Tibial artery (tissue), 4 donors: ENCODE results near the gene CBX4.

Source experiments
- DNase-seq, 2 donors: peaks; one replicate each; pipeline ENCODE4 v3.0.0-alpha.2; 2019
- H3K27ac ChIP-seq, 2 donors: fragments of 200-600 bp; sonication (generic) in 1 of 2; 1 replicate in 1 of 2; 2 replicates in 1 of 2; pipeline ENCODE4 v1.5.1; 2018 to 2019; ENCODE audit warnings: mild to moderate bottlenecking in 1 of 2
- H3K27me3 ChIP-seq, 2 donors: fragments of 200-600 bp; sonication (generic) in 1 of 2; one replicate each; pipeline versions ENCODE4 v1.5.1 to v1.6.0; 2016 to 2019
- H3K36me3 ChIP-seq, 3 donors: fragments of 200-600 bp; sonication (generic) in 2 of 3; one replicate each; pipeline ENCODE4 v1.5.1; 2016 to 2019; ENCODE audit warnings: mild to moderate bottlenecking in 2 of 3
- H3K4me1 ChIP-seq, 4 donors: fragments of 200-600 bp; sonication (generic) in 2 of 4; 1 replicate in 3 of 4; 2 replicates in 1 of 4; pipeline ENCODE4 v1.5.1; 2016 to 2019
- H3K4me3 ChIP-seq, 2 donors: fragments of 200-600 bp; sonication (generic) in 1 of 2; 1 replicate in 1 of 2; 2 replicates in 1 of 2; pipeline ENCODE4 v1.5.1; 2018 to 2019; ENCODE audit warnings: mild to moderate bottlenecking in 2 of 2
- H3K9me3 ChIP-seq, 3 donors: fragments of 200-600 bp; sonication (generic) in 1 of 3; one replicate each; pipeline ENCODE4 v1.5.1; 2016 to 2019
- CTCF ChIP-seq, 2 experiments: fragments of 200-600 bp in 1 of 2; fragments of 450-650 bp in 1 of 2; IDR thresholded peaks; one replicate each; pipeline ENCODE4 v1.5.1; 2017 to 2019; ENCODE audit warnings: antibody characterized with exemption in 2 of 2, mild to moderate bottlenecking in 1 of 2, moderate library complexity in 1 of 2
- intact Hi-C: fragments of 100-400 bp; cut with DNase I; formaldehyde crosslinking; loops from one replicate; pipeline ENCODE4 v1.15.0; 2023; ENCODE audit warnings: low total_unique reads

The CBX4 gene

DNA sequence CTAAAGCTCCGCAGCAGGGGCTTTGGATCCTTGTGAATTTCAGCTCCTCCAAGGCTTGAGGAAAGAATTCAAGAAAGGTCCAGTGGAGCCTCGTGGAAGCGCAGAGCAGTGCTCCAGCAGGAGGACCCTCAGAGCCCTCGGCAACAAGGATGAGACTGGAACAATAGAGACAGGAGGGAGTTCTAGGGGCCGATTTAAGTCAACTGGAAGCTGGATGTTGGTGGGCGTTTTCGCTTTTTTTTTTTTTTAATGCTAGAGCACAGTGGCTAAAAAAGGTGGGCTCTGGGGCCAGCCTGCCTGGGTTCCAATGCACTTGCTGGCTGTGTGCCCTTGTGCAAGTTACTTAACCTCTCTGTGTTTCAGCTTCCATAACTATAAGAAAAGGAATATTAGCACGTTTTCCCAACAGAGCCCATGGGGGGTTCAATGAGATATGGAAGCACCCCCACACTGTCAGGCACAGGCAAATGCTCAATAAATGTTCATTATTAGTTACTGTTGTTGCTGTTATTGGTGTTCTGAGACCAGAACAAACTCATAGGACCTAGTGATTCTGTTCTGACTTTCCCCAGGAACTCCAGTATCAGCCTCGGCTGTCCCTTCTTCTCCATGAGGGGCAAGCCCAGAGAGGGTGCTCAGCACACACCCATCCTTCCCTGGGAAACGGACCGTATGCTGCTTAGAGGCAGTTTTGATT is 37.1 kb downstream of the CBX4 start:
- Histone ChIP-seq H3K4me3 (no peak overlapping the region), H3K36me3 (no peaks in the 10 kb centered on the region), H3K9me3 (no peaks in the 10 kb centered on the region), H3K4me1 (peaks cover 0 to 61% (median 36%) of the 10 kb centered on the region in 4 donors), H3K27me3 (peaks cover 42 to 96% of the 10 kb centered on the region in 2 donors), H3K27ac (no peak overlapping the region)
- DNase-seq: no peak
- intact Hi-C loops: no loop called here
- no peak for TF ChIP-seq CTCF (IDR thresholded peaks at IDR 0.05)

DNA sequence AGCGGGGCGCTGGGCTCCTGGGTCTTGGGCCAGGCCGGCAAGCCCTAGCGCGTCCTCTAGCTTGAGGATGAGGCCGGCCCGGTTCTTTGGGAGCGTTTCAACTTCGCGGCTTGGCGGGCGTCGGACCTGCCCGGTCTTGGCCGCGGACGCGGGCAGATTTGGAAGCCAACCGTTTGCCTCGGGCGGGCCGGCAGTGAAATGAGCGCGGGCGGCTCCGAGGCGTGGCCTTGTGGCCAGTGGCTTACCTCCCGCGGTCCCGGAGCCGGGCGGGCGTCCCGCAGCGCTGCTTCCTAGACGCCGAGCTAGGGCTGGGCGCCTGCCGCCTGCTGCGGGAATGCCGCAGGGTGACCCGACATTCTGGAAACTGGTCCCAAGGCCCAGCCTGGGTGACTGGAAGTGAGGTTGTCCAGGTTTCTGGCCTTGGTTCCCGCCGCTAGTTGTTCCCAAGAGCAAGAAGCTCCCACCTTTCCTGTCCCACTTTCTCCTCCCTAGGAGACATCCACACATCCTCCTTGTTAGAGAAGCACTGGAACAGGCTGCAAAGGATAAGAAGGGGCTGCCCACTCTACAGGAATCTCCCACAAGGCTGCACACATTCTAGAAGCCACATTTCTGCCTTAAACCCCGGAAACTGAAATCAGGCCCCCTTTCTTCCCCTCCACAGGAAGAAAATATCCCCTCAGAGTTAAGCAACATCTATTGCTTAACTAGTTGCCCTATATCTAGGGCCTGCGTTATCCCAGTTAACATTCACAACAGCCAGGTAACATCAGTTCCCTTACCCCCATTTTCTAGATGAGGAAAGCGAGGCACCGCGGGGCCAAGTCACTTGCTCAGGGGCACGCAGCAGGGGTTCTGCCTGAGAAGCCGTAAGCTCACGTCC is 37.8 kb downstream of the CBX4 start:
- H3K4me1 ChIP-seq: peaks cover 0 to 64% (median 39%) of the 10 kb centered on the region in 4 donors
- DNase-seq: no peak
- intact Hi-C loops: no loop called here
- H3K36me3 ChIP-seq: no peaks in the 10 kb centered on the region
- TF ChIP-seq CTCF (IDR thresholded peaks at IDR 0.05): no peak
- no peaks in the 10 kb centered on the region for H3K9me3 ChIP-seq
- no peak overlapping the region for H3K4me3 ChIP-seq
- no peak overlapping the region for H3K27ac ChIP-seq
- H3K27me3 ChIP-seq: peaks cover 42 to 88% of the 10 kb centered on the region in 2 donors

DNA sequence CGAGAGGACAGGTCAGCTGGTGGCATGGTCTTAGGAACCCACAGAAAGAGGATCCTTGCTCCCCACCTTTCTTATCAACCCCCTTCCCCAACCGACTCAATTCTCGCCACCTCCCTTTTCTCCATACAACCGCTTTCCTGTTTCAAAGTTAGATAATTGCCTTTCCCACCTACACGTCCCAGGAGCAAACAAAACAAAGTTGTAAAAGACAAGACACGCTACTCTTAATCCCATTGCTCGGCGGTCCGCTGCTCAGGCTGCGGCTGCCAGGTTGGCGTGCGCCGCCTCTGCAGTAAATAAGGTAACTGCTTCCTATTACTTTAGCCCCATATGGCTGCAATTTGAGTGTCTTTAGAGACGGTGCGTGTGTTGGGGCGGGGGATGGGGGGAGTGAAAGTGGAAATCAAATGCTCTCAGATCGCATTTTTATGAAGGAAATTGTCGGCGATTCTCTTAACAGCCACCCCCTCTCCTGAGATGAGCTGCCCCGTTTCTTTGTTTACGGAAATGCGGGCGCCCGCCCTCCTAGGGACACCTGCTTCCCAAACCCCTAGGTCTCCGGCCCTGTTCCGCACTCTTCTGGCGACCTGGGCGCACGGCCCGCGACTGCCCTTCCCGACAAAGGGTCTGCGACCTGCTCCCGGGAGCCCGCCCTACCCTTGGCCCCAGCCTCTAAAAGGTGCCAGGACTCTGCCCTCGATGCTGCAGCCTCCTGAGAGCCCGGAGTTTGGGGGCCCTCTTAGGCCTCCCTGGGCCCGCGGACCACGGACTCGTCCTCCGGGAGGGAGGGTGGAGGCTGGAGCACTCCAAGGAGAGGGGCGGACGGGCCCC is 38.7 kb downstream of the CBX4 start:
- peaks cover 0 to 73% (median 43%) of the 10 kb centered on the region in 4 donors for H3K4me1 ChIP-seq
- no peak for TF ChIP-seq CTCF (IDR thresholded peaks at IDR 0.05)
- H3K4me3 ChIP-seq: no peak overlapping the region

DNA sequence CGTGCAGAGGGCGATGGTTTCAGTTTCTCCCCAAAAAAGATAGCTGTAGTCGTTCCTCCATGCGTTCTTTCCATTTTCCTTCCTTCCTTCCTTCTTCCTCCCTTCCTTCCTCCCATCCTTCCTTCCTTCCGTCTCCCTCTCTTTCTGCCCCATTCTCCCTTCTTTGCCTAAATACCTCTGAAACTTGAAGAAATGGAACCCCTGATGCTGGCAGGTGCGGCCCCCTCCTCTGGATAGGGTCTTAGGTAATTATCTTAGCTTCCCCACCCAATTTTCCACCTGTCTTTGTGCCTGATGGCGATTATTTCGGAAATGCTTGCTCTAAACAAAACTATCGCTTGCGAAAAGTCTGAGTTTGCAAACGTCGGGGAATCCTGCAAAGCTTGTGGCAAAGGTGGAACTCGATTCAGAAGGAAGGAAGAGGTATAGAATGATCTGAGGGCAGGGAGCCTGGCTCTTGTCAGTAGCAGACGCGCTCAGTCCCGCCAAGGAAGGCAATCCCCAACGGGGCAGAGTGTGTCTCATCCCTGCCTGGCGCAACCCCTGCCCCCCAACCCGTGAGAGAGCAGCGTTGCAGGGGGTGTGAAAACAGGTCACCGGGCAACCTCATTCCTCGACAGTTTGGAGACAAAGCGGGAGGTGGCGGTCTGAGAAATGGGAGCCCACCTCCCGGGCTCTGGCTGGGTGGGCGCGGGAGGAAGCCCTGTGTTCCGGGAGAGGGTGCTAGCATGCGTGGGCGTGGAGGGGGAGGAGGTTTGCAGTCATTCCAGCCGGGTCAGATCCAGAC is 39.5 kb downstream of the CBX4 start:
- no peaks in the 10 kb centered on the region for H3K9me3 ChIP-seq
- H3K4me3 ChIP-seq: no peak overlapping the region
- no peaks in the 10 kb centered on the region for H3K36me3 ChIP-seq
- peaks cover 0 to 73% (median 43%) of the 10 kb centered on the region in 4 donors for H3K4me1 ChIP-seq
- TF ChIP-seq CTCF (IDR thresholded peaks at IDR 0.05): no peak
- intact Hi-C loops: loop anchor here (5.0 kb wide), 1 partner anchor 348 kb away; the partner anchor contains the start of gene EIF4A3
- no peak overlapping the region for H3K27ac ChIP-seq
- H3K27me3 ChIP-seq: peaks cover 39 to 77% of the 10 kb centered on the region in 2 donors
- DNase-seq: no peak

More for the DNA sequence above, 38.7 kb downstream of the CBX4 start:
- intact Hi-C loops: no loop called here
- Histone ChIP-seq H3K27me3 (peaks cover 42 to 79% of the 10 kb centered on the region in 2 donors), H3K9me3 (no peaks in the 10 kb centered on the region), H3K27ac (no peak overlapping the region), H3K36me3 (no peaks in the 10 kb centered on the region)
- DNase-seq: no peak

DNA sequence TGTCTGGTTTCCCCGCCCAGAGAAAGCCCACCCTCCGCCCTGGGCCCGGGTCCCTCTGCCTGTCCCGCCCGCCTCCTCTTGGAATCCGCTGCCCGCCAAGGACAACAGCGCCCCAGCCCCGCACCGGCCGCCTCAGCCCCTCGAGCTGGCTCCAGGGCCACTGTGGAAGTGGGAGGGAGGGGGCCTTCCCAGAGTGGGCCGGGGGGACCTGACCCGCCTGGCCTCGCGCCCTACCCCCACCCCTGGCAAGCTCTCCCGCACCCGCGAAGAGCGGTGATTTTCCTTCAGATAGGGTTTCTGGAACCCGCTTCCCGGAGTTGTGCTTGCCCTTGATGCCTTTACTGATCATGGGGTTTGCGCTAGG is 40.1 kb downstream of the CBX4 start:
- DNase-seq: no peak
- peaks cover 0 to 73% (median 43%) of the 10 kb centered on the region in 4 donors for H3K4me1 ChIP-seq
- no peak overlapping the region for H3K27ac ChIP-seq
- H3K27me3 ChIP-seq: peaks cover 38 to 75% of the 10 kb centered on the region in 2 donors
- no peaks in the 10 kb centered on the region for H3K36me3 ChIP-seq
- no peak overlapping the region for H3K4me3 ChIP-seq
- TF ChIP-seq CTCF (IDR thresholded peaks at IDR 0.05): no peak
- intact Hi-C loops: loop anchor here (5.0 kb wide), 1 partner anchor 348 kb away; the partner anchor contains the start of gene EIF4A3
- no peaks in the 10 kb centered on the region for H3K9me3 ChIP-seq
